Fibroblast of villous mesenchyme (primary cell): Measurements from ENCODE around the gene AOPEP. TPM values are rescaled to one million over a fixed set of nuclear protein-coding genes. Genes with fewer than 3 reads are reported as not detected.

ENCODE experiments used
- DNase-seq: peaks from one replicate; pipeline ENCODE4 v3.0.0-alpha.2; 2010; ENCODE audit warnings: low read depth
- H3K4me3 ChIP-seq: 2 replicates; pipeline ENCODE4 v1.5.1; 2011; ENCODE audit warnings: low read depth, mild to moderate bottlenecking, low read length
- total RNA-seq: library from RNA; depleted of rRNA; stranded (reverse); fragments of >200 nt; gene quantifications from 2 replicates; pipeline ENCODE4 v1.2.3, GENCODE V29; 2012
- TF ChIP-seq, protein P1 (sequence below): IDR thresholded peaks from 2 replicates; pipeline ENCODE4 v1.5.1; 2012; ENCODE audit warnings: low read depth, mild to moderate bottlenecking, low read length; ENCODE audit not compliant: insufficient read depth

The AOPEP gene
- total RNA-seq, 1 donor, result 153 TPM

DNA sequence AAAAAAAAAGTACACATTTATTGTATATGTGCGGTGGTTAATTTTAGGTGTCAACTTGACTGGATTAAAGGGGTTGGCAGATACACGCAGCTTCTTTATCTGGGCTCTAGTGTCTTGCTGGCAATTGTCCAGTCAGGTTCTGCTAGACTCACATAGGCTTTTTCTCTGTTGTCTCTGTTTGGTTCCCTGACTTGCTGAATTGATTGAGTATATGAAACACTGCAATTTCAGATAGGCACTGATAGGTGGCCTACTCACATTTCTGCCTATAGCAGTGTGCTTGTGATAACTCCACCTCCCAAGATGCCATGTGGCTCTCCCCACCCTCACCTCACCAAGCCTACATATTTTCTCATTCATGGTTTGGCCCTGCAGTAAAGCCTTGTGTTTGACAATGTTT lies 52.5 kb downstream of the AOPEP start:
- H3K4me3 ChIP-seq, result no peak overlapping the region
- no peak for DNase-seq
- TF ChIP-seq, protein P1, sequence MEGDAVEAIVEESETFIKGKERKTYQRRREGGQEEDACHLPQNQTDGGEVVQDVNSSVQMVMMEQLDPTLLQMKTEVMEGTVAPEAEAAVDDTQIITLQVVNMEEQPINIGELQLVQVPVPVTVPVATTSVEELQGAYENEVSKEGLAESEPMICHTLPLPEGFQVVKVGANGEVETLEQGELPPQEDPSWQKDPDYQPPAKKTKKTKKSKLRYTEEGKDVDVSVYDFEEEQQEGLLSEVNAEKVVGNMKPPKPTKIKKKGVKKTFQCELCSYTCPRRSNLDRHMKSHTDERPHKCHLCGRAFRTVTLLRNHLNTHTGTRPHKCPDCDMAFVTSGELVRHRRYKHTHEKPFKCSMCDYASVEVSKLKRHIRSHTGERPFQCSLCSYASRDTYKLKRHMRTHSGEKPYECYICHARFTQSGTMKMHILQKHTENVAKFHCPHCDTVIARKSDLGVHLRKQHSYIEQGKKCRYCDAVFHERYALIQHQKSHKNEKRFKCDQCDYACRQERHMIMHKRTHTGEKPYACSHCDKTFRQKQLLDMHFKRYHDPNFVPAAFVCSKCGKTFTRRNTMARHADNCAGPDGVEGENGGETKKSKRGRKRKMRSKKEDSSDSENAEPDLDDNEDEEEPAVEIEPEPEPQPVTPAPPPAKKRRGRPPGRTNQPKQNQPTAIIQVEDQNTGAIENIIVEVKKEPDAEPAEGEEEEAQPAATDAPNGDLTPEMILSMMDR, result no peak

DNA sequence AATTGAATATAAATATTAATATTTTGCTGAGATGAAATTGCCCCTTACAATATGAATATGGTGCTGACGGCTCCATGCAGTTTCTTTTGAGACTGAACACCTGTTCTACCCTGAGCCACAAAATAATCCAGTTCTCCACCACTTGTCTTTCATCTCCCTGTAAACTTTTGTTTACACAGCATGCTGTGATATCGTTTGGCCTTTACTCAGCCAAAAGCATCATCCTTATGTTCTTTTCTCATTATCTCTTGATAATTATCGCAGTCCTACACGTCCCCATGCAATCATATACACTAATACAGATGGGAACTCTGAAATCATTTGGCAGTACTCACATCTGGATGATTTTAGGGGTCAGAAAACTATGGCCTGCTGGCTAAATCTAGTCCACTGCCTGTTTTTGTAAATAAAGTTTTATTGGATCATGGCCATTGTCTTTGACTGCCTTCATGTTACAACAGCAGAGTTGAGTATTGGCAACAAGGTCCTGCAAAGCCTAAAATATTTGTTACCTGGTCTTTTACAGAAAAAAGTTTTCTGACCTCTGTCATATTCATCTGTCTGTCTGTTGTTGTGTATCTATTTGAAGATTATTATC lies 53.3 kb downstream of the AOPEP start:
- DNase-seq, result peak; percentile 52
- H3K4me3 ChIP-seq, result no peak overlapping the region
- TF ChIP-seq, protein P1, result no peak

DNA sequence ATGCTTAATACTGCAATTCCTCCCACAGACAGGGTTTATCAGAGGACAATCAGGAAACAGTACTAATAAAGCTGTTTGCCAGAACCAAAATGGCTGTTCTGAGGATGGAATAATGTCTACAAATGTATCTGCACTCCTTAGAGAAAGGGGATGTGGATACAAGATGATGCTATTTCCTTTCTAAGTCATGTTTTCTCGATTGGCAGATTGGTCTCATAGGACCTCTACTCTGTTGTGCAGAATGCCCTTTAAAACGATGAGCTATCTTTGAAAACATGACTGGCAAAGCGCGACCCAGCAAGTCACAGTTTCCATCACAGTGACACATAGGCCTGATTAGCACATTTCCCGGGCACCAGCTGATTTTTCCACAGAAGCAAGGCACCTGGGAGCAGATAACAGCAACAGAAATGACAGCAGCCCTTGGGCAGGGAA lies 54.0 kb downstream of the AOPEP start:
- TF ChIP-seq, protein P1, result no peak
- no peak overlapping the region for H3K4me3 ChIP-seq
- no peak for DNase-seq

DNA sequence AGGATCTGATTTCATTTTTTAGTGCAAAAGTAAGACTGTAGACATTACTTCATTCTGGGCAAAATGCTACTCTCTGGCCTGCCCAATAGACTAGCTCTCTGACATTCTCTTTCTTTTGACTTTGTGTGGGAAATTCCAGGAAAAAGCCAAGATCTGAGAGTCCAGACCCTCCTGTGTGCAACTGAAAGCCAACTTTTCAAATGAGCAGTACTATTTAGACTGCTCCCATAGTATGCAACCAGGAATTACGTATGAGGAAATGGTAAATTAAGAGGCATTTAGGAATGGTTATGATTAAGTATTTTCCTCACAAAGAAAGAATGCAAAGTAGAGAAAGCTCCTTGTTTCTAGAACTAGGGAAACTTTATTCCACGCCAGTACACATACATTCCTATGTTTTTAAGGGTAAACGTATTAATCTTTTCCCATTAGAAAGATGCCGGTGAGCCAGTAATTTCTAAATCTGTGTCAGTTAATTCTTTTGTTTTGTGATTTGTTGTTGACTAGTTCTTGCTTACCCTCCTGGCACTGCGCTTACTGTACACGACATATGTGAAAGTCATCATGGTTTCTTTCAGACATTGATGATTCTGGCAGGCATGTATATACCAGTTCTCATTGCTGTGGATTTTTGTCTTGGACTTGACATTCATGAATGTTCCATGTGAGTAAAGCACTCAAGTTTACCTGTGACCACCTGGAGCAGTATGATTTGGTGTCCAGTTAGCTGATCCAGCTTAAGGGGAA lies 56.0 kb downstream of the AOPEP start:
- no peak overlapping the region for H3K4me3 ChIP-seq
- TF ChIP-seq, protein P1, result no peak
- no peak for DNase-seq

DNA sequence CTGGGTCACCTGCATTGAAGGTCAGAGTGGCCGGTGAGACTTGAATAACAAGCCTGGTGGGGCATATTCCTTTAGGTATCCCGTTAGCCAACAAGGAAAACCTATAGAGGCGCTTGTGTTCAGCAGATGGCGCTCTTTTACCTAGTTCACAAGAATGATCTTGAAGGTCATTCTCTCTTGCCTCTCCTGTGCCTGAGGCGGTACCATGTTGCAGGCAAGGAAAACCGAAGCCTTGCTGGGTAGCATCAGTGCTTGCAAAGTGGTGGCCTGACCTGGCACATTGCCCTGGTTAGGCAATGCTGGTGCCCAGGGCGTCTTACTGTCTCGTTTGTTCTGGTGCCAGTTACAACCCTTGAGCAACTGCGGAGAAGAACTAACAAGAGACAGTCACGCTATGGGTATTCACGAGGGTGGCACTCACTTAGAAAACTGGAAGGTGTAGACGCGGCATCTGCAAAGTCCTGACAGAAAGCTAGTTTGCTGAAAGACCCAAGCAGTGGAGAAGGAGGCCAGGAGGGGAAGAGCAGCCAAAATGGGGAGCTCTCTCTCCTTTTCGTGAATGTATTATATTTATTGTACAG lies 56.7 kb downstream of the AOPEP start:
- DNase-seq, result peak; percentile 91
- H3K4me3 ChIP-seq, result no peak overlapping the region

DNA sequence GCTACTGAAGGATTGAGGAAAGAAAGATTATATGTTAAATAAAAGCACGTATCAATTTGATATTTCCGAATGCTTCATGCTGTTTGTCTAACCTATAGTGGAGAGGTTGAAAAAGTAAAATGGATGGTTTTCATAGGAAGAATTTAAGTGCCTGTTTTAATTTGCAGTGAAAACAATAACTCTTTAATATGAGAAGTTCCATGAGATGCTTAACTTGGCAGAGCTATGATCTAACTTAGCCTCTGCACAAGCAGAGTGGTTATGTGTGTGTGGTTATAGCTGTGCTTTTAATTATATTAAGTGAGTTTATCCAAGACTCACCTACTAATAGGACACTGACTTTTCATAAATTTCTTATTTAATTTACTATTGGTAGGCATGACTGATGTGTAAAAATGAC lies 57.4 kb downstream of the AOPEP start:
- TF ChIP-seq, protein P1, result no peak
- no peak overlapping the region for H3K4me3 ChIP-seq
- no peak for DNase-seq

More for the DNA sequence above, 56.7 kb downstream of the AOPEP start:
- TF ChIP-seq, protein P1, result peak; percentile 76
